HL-60 (cell line): Measurements from ENCODE around the gene PPIL6.

Source experiments
- DNase-seq, 2 experiments: peaks; one replicate each; pipeline ENCODE4 v3.0.0-alpha.2; 2010 to 2020; ENCODE audit warnings: low read depth in 1 of 2, low spot score in 1 of 2
- H3K27ac ChIP-seq: fragments of 250-450 bp; sonication (Bioruptor Pico); replicated peaks from 2 replicates; pipeline ENCODE4 v1.5.1; 2020; ENCODE audit warnings: mild to moderate bottlenecking, moderate library complexity
- H3K27me3 ChIP-seq: fragments of 250-450 bp; sonication (Bioruptor Pico); 2 replicates; pipeline ENCODE4 v1.5.1; 2021; ENCODE audit warnings: mild to moderate bottlenecking, moderate library complexity; ENCODE audit not compliant: insufficient read depth, poor library complexity, severe bottlenecking
- H3K4me3 ChIP-seq: replicated peaks from 2 replicates; pipeline ENCODE4 v1.5.1; 2011; ENCODE audit warnings: mild to moderate bottlenecking, control low read depth, low read length; ENCODE audit not compliant: insufficient read depth
- CTCF ChIP-seq: IDR thresholded peaks from one replicate; pipeline ENCODE4 v1.5.1; 2011; ENCODE audit warnings: low read length, control low read depth, inconsistent platforms; ENCODE audit not compliant: insufficient read depth
- GABPA ChIP-seq: IDR thresholded peaks from 2 replicates; pipeline ENCODE4 v1.6.1; 2012; ENCODE audit warnings: low read depth
- POLR2AphosphoS5 ChIP-seq: IDR thresholded peaks from 2 replicates; pipeline ENCODE4 v1.6.1; 2012; ENCODE audit warnings: low read depth
- REST ChIP-seq: IDR thresholded peaks from 2 replicates; pipeline ENCODE4 v1.6.1; 2012; ENCODE audit warnings: low read depth; ENCODE audit not compliant: insufficient replicate concordance
- SPI1 ChIP-seq: IDR thresholded peaks from 2 replicates; pipeline ENCODE4 v1.6.1; 2012; ENCODE audit warnings: low read depth, mild to moderate bottlenecking, borderline replicate concordance

PPIL6 gene

GRCh38 chr6:109441069-109441816, 815 bp upstream of the PPIL6 start:
- DNase-seq: peak; percentile 40 to 55
- TF ChIP-seq POLR2AphosphoS5 (0 out of 2 replicates have a peak, but pooled peaks have one; percentile 44), REST (no peak)
- no peaks in the 10 kb centered on the region for H3K27me3 ChIP-seq
- peak overlapping the region; percentile 80 for H3K4me3 ChIP-seq
- peak overlapping the region; percentile 75 for H3K27ac ChIP-seq

GRCh38 chr6:109436041-109436440, 4.4 kb downstream of the PPIL6 start:
- Histone ChIP-seq H3K4me3 (no peak overlapping the region), H3K27me3 (no peaks in the 10 kb centered on the region), H3K27ac (no peak overlapping the region)
- TF ChIP-seq SPI1 (no peak), POLR2AphosphoS5 (no peak), GABPA (no peak), REST (no peak), CTCF (no peak)
- no peak for DNase-seq

- no peak for DNase-seq
- Histone ChIP-seq H3K27me3 (no peaks in the 10 kb centered on the region), H3K4me3 (no peak overlapping the region), H3K27ac (no peak overlapping the region)
- no peak for TF ChIP-seq REST
- no peak for TF ChIP-seq GABPA
- no peak for TF ChIP-seq SPI1
- no peak for TF ChIP-seq POLR2AphosphoS5
- no peak for TF ChIP-seq CTCF
Measured at GRCh38 chr6:109434456-109434855, 6.0 kb downstream of the PPIL6 start.
